ENCODE data around the gene HSPA4.

DNA sequence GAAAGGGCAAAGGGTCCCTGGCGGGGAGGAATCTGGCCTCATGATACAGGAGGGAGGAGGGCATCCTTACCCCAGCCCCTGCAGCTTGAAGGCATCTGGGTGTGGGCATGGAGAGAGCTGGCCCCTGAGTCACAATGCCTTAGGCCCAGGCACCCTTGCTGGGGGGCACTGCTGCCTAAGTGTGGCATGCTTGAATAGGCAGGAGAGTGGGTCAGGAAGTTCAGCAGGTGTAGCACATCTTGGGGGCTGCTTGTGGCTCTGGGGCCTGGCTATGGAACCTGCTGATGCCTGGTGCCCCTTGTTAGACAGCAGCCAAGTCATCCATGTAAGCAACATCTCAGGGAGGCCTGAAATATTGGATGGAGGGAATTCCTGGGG lies 63.1 kb downstream of the HSPA4 start:
- TF ChIP-seq ZNF747 (CRISPR knock-in tag; IDR thresholded peaks at IDR 0.05; ENCODE audit: borderline replicate concordance) (no peak), ZNF251 (CRISPR knock-in tag; IDR thresholded peaks at IDR 0.05) (no peak), HNF4G (IDR thresholded peaks at IDR 0.05; ENCODE audit: borderline replicate concordance, low read depth, low read length) (no peak), HNF4G (CRISPR knock-in tag; IDR thresholded peaks at IDR 0.05; ENCODE audit: borderline replicate concordance, low read depth) (no peak), ZNF431 (CRISPR knock-in tag; IDR thresholded peaks at IDR 0.05; ENCODE audit: borderline replicate concordance, low read depth) (no peak)
